GM18511 (cell line): ENCODE data around the gene MPZL3.
A peak's percentile ranks its signal among the peaks of the same experiment; 100 is the strongest.

Experiments
- ATAC-seq: cut with Tn5 transposase; IDR thresholded peaks from one replicate; pipeline ENCODE4 v1.9.1; 2021; ENCODE audit warnings: mild to moderate bottlenecking, moderate library complexity; ENCODE audit not compliant: unreplicated experiment

The MPZL3 gene

DNA sequence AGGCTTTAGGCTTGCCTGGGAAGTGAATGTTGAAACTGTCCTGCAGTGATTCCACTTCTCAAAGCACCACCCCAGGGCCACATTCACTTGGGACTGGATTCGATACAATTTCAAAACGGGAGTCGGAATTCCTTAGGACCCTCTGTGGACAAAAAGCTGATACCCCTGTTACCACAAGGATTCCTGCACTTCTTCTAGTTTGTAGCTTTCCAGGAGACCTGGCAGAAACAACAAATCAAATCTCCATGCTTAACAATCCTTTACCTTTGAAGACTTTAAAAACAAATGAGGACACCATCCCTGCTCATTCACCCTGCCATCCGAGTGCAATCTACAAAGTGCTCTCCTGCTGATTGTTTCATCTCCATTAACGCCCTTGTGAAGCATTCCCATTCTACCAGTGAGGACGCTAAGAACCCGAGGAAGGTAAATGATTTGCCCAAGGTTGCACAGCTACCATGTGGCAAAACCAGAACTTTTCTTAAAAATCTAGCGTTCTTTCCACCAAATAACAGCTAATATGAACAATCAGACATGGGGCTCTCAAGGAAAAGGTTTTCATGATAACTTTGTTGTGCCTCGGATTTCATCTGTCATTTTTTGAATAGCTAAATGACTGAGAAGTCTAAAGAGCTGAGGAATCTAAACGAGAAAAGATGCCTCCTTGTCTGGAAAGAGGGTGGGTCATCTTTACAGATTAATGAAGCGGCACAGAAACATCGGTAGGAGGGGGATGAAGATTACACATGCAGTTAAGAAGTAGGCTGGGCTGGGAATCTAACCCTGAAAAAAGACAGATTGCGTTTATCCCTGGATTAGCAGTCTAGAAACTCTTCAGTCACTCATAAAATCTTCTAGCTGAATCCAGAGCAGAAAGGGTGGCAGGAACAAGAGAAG lies 12.7 kb upstream of the MPZL3 start:
- ATAC-seq: no peak

DNA sequence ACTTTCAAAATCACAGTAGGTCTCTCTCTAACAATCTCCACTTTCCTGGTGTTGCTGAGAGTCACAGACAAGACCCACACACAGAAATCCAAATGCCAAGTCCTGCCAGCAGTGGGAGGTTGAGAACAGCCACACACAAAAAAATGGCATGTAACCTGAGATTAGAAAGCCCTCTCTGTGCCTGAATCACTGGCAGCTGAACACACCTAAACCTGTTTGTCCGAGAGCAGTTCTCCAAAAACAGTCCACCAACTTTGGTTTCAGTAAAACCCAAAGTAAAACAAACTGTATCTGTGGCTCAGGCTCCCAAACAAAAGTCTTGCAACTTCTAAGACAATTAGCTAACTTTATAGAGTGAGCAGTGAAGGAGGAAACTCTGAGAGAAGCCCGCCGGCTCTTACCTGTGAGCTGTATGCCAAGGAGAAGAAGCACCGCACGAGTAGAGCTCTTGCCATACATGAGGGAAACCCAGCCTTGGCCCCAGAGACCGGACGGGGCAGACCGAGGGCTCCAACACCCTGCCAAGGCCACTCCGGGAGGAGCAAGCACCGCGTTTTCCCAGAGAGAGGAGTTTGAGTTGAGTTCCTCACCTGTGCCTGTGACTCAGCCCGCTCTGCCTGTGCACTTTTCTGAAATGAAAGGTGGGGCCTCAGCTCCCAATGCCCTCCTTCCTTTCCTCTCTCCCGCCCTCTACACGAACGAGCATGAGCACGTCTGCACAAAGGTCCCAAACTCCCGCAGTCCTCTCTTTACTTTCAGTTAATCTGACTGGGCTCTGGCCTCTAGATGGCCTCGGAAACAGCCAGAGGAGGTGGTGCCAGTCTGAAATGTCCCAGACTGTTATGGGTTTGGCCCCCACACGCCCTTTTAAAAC lies 11.8 kb upstream of the MPZL3 start, which contains the start of gene MPZL2:
TSS of gene MPZL2 (minus strand) at position 603 of the 874 bp plus-strand sequence. CDS start at position 459, 144 bp downstream.
- no peak for ATAC-seq

DNA sequence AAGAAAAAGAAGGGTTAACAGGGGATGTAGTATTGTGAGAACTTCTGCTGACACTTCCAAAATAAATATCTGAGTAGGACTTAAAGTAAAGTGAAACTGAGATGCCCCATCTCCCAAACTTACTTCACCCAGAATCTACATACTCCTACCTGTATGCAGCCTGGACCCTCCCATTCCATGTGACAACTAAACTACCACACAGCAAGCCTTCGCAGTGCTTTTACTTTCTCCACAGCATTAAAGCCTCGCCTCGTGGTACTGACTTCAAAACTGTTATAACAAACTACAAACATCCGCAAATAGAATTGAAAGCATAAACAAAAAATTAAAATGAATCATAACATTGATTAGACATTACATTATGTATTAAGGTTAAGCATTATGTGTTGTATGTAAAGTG lies 10.9 kb upstream of the MPZL3 start:
- no peak for ATAC-seq

- no peak for ATAC-seq
Measured at GRCh38 chr11:118260353-118260752, 8.2 kb upstream of the MPZL3 start.

DNA sequence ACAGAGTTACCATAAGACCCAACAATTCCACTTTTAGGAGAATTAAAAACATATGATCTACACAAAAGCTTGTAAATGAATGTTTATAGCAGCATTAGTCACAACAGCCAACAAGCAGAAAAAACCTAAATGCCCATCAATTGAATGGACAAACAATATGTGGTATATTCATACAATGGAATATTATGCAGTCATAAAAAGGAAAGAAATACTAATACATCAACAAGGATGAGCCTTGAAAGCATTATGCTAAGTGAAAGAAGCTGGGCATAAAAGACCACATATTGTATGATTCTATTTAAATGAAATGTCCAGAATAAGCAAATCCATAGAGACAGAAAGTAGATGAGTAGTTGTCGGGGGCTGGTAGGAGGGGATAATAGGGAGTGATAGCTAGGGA lies 7.0 kb upstream of the MPZL3 start:
- no peak for ATAC-seq

DNA sequence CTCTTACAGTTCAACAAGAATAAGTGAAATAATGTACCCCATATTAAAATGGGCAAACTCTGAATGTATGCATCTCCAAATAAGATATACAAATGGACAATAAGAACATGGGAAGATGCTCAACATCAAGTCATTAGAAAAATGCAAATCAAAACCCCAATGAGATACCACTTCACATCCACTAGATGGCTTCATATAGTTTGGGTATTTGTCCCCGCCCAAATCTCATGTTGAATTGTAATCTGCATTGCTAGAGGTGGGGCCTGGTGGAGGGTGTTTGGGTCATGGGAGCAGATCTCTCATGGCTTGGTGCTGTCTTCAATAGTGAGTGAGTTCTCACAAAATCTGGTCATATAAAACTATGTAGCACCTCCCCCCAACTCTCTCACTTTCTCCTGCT lies 6.2 kb upstream of the MPZL3 start:
- ATAC-seq: no peak

GRCh38 chr11:118252688-118253087 lies 523 bp upstream of the MPZL3 start:
- peak; percentile 11 for ATAC-seq

GRCh38 chr11:118247041-118247440 lies 5.1 kb downstream of the MPZL3 start:
- no peak for ATAC-seq

DNA sequence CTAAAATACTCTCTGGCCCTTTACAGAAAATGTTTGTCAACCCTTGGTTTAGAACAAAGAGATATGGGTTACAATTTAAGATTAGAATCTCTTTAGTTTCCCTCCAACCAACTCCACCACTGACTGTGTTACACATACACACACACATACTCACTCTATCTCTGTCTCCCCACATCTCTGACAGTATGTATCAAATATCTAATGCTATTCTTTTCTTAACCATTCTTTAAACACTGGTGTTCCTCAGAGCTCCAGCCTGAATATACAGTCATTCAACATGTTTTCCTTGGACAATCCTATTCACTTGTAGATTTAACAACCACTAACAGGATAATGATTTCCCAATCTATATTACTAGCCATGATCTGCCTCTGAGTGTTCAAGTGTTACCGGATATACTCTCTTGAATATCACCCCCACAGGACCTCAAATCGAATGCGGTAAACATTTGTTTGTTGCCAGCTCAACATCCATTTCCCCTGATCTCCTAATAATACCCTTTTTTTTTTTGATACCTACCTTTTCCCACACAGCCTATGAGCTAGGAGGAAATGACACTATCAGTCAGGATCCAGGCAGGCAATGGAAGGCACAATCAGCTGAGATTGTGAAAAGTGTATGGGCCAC lies 6.1 kb downstream of the MPZL3 start:
- ATAC-seq: no peak

- no peak for ATAC-seq
Measured at GRCh38 chr11:118243993-118244762, 8.0 kb downstream of the MPZL3 start.

GRCh38 chr11:118243161-118243560 lies 9.0 kb downstream of the MPZL3 start:
- no peak for ATAC-seq

DNA sequence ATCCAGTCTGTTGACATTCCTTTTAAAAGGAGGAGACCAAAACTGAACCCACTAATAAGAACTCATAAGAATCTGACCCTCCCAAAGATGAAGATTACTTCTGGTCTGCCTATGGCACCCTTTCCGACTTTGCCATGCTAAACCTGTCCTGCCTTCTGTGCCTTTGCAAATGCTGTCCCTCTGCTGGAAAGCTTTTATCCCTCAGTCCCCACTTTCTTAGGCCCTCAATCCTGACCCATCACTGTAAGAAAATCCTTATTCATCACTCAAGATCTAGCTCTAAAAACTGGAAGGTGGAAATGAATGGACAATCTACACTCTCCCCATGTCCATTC lies 10.4 kb downstream of the MPZL3 start:
- ATAC-seq: no peak

- ATAC-seq: peak; percentile 94
Measured at GRCh38 chr11:118240999-118241763, 11.0 kb downstream of the MPZL3 start.

GRCh38 chr11:118239509-118240205 lies 12.5 kb downstream of the MPZL3 start:
- no peak for ATAC-seq

- no peak for ATAC-seq
Measured at GRCh38 chr11:118238929-118239328, 13.2 kb downstream of the MPZL3 start.

- no peak for ATAC-seq
Measured at GRCh38 chr11:118238421-118238820, 13.7 kb downstream of the MPZL3 start.

DNA sequence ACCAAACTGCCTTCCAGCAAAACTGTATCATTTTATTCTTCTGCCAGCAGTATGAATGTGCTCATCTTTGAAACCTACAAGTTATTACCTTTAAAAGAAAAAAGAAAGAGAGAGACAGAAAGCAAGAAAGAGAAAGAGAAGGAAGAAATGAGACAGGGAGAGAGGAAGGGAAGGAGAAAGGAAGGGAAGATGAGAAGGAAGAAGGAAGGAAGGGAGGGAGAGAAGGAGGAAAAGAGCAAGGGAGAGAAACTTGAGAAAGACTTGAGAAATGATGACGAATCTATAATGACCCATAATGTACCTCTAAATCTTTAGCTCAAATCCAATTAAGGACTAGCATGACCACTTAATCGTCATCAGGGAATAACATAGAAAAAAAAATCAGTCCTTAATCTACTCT lies 16.0 kb downstream of the MPZL3 start:
- no peak for ATAC-seq

- ATAC-seq: no peak
Measured at GRCh38 chr11:118234833-118235232, 17.3 kb downstream of the MPZL3 start.

- ATAC-seq: no peak
Measured at GRCh38 chr11:118233850-118234249, 18.3 kb downstream of the MPZL3 start.
